GM21447 (cell line): ENCODE data around the gene CD151.

Experiments
- ATAC-seq: cut with Tn5 transposase; IDR thresholded peaks from one replicate; pipeline ENCODE4 v1.9.1; 2021; ENCODE audit not compliant: unreplicated experiment

The CD151 gene

DNA sequence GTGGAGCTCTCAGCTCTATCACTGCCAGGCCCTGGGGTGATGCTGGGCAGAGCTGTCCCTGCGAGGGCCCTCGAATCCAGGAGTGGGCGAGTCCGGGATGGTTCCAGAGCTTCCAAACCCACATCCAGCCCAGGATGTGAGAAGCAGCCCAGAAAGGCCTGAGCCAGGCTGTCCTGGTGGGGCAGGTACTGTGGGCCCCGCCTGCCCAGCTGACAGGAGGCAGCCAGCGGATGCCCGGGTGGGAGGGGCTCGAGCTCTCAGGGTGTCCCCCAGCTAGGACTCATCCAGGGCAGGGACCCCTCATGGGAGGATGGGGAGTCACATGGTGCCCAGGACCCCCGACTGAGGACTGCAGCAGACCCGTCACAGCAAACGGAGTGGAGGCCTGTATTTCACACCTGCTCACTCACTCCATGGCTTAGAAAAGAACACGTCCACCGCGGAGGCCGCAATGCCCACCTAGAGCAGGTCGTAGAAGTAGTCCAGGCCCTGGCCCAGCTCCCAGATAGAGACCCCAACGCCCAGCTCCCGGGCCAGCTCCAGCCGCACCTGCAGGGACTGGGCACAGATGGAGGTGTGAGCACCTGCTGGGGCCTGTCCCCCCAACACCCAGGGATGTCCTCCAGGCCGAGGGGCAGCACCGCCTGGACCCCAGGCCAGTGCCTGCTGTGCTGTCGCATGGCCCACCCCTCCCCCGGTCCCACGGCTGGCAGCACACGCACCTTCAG lies 36.8 kb downstream of the CD151 start:
- no peak for ATAC-seq

DNA sequence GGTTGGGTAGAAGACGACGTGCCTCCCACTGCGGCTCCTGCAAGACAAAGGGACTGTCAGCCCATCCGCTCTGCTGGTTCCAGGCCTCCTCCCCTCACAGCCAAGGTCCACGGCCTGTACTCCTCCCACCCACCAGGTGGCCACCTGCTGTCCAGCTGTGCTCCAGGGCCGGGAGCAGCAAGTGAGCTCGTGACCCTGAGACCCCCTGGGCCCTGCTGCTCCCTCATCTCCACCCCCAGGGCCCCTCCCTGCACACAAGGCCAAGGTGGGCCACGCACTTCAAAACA lies 37.3 kb downstream of the CD151 start:
- no peak for ATAC-seq

GRCh38 chr11:870418-870817 lies 37.7 kb downstream of the CD151 start:
- ATAC-seq, result no peak

DNA sequence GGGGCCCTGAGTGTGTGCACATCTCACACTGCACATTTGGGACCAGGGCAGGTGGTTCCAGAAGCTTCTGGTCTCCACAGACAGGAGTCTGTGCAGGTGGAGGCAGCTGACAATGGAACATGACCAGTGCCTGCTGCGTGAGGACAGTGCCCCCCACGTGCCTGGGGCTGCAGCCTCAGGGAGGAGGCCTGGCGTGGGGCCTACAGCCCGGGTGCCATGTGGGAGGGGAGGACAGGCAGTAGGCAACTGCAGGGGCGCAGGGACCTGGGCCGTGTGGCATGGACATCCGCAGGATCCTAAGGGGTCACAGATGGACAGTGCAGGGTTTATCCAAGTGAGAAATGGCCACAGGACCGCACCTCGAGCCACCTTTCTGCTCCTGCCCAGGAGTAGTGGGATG lies 38.7 kb downstream of the CD151 start:
- no peak for ATAC-seq

DNA sequence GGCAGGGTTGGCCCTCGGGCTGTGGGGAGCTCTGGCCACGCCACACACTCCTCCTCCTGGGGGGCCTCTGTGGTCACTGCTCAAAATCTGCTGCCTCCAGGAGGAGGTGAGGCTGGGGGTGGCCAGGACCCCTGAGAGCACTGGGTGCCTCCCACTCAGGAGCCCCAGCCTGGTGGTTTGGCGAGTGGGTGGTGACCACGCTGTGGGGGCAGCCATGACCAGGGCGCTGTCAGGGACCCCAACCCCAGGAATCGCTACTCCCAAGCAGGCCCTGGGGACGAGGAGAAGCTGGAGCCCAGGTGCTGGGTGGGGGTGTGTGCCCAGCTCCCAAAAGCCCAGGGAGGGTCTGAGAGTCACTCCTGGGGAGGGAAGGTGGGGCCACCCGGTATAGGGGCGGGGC lies 40.0 kb downstream of the CD151 start:
- no peak for ATAC-seq

- ATAC-seq, result no peak
These were observed 41.0 kb downstream of the CD151 start for GRCh38 chr11:873706-874105.

GRCh38 chr11:875203-875602 lies 42.5 kb downstream of the CD151 start:
- ATAC-seq, result no peak

- no peak for ATAC-seq
These were observed 43.1 kb downstream of the CD151 start for GRCh38 chr11:875769-876301.

DNA sequence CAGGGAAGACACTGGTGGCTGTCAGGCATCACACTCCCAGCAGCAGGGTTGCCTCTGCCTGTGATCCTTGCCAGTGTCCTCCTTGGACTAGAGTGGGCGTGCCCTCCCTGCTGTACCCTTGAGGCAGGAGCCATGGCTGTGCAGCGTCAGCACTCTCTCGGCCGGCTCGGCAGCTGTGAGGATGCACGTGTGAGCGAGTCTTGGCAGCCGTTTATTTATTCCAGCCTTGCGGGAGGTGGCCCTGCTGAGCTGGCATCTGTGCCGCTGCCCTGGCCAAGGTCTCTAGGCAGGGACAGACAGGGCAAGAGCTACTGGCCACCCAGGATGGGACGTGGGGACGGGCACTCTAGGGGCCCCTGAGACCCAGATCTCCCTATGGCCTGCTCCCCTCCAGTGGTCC lies 43.8 kb downstream of the CD151 start:
- ATAC-seq, result no peak

DNA sequence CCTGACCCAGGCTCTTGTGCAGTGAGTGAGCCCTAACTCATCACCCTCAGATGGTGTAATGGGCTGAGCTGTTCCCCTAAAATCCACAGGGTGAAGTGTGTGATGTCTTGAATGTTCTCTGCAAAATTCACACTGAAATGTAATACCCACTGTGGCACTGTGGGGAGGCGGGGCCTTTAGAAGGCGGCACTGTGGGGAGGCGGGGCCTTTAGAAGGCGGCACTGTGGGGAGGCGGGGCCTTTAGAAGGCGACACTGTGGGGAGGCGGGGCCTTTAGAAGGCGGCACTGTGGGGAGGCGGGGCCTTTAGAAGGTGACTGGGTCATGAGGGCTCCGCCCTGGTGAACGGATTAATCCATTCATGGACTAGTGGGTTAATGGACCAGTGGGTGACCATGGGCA lies 44.8 kb downstream of the CD151 start:
- ATAC-seq, result no peak

DNA sequence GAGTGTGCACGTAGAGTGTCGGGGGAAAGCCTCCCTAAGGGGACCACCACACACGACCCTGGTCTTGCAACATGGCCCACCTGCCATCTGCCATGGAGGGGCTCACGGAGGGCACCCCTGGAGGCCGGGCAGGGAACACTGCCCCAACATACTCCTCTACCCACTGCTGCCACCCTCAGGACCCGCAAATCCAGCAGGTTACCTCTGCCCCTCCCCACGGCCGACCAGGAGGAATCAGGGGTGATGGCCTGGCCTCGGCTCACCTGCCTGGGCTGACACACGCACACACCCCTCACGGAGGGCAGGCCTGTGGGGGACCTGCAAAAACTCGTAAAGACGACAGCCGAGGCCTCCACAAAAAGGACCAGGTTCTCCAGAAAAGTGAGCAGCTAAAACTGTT lies 47.7 kb downstream of the CD151 start:
- ATAC-seq, result no peak

- no peak for ATAC-seq
These were observed 49.8 kb downstream of the CD151 start for GRCh38 chr11:882596-882995.

DNA sequence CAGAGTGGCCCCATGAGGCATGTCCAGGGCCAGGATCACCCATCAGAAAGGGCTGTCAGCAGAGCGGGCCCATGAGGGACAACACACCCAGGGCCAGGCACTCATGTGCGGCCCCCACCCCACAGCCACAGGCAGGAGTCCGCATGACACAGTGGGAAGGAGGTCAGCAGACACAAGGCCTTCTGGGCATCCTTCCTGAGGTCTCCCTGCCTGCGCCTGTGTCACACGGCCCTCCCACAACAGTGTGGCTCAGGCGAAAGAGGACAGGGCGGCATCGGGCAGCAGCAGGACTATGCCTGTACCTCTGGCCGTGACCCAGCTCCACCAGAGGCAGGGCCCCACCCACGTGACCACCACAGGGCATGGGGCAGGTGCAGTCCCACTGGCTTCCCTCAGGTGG lies 50.8 kb downstream of the CD151 start:
- ATAC-seq, result no peak

DNA sequence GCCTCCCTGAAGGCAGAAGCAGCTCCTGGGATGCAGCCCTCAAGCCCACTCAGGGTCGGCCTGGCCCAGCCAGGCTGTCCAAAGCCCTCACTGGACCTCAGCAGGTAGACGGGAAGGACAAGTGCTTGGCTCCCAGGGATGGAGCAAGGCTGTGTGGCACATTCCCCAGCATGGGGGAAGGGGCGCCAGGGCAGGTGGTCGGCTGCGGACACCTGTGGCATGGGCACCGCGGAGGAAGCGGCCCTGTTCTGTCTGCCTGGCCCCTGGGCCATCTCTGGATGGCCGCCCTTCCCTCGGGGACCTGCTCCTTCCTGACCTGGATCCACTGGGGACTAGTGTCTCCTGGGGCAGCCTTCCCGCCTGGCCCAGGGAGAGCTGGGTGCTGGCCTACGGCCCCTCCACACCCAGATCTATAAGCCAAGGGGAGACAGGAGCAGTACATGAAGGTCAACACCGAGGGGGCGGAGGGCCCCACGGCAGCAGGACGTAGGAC lies 51.9 kb downstream of the CD151 start:
- no peak for ATAC-seq

DNA sequence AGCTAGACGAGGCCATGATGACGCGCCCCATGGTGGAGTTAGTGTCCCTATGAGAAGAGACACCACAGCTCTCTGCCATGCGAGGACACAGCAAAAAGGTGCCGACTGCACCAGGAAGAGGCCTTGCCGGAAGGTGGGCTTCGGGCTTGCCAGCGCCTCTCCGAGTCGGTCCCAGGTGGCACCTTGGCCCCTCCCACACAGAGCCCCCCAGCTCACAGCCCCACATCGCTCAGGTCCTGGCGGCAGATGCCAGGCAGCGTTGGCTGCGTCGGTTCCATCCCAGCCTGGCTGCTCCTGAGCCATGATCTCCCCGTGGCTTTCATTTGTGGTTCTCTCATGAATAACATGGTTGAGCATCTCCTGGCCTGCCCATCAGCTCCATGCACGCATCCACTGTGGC lies 53.8 kb downstream of the CD151 start:
- ATAC-seq, result no peak

- no peak for ATAC-seq
These were observed 54.8 kb downstream of the CD151 start for GRCh38 chr11:887589-887988.
